H4 (cell line): ENCODE measurements around the gene NME1. TPM values are rescaled to one million over a fixed set of nuclear protein-coding genes. Genes with fewer than 3 reads are reported as not detected.

Experiments
- DNase-seq: peaks from one replicate; pipeline ENCODE4 v3.0.0-alpha.2; 2015; ENCODE audit warnings: low spot score
- total RNA-seq: library from RNA; depleted of rRNA; stranded (reverse); fragments of >200 nt; shearing (Covaris generic); gene quantifications from 2 replicates; pipeline ENCODE4 v1.2.3, GENCODE V29; 2014; rRNA removed

NME1 gene
- total RNA-seq, 1 experiment from 2014 or later = 574 TPM

DNA sequence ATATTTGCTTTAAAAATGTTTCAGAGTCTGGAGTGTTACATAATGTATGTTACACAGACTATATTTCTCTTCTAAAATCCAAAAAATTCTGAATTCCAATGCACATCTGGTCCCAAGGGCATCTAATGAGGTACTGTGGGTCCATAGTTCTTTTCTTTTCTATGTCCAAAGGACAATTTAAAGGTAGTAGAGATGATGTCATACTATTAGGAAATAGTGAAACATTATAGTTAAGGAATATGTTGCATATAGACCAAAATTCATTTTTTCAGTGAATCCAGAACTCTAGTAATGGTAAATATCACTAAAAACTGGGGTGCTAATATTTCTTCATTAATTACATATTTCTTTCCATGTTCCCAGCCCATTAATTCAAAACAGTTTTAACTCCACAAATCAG lies 35.8 kb downstream of the NME1 start:
- no peak for DNase-seq

DNA sequence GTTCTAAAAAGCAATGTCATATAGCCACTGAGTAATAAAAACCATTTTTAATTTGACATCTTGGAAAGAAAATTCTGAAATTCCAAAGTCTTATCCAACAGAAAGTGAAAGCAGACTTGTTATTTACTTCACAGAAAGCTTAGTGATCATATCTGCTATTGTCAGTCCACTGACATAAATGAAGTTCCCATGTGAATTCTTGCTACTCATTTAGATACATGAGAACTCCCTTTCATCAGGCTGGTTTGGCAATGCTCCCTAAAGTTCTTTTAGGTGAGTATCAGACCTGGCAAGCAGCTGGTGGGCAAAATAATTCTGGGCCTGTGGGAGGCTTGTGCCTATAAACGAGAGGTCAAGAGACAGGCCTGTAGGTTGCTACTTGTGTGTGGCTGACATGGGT lies 36.3 kb downstream of the NME1 start:
- DNase-seq = no peak

- no peak for DNase-seq
Observed at GRCh38 chr17:51191895-51192294, 38.5 kb downstream of the NME1 start.

DNA sequence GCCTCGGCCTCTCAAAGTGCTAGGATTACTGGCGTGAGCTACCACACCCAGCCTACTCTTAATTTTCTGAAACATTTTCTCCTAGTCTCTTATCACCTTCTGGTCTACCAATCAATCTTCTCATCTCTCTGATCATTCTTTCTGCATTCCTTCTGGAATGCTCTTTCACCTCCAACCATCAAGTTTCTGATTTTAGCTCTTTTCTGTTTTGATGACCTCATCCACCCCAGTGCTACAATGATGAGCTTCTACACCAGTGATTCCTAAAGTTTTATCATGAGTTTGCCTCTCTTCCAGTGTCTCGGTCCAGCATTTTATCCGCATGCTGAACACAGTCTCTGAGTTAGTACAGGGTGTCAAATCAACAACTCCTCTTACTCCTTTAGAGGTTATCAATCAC lies 44.4 kb downstream of the NME1 start:
- no peak for DNase-seq

- DNase-seq = no peak
Observed at GRCh38 chr17:51200295-51200694, 46.9 kb downstream of the NME1 start.

GRCh38 chr17:51200846-51201245 lies 47.5 kb downstream of the NME1 start:
- no peak for DNase-seq

DNA sequence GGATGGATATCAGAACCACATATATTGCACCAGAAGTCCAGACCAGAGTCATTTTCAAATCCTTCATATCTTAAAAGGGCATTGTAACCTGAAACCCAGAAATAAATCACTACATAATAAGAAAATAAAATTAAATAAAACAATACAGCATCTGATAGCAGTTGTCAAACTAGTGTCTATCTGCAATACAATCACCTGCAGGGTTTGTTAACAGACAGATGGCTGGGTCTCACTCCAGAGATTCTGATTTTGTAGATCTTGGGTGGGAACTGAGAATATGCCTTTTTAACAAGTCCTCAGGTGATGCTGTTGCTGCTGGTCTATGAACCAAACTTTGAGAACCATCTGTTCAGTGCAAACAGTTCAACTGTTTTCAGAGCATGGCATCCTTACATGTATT lies 50.5 kb downstream of the NME1 start:
- DNase-seq = no peak

Other genes with a start within 250 kb of the NME1 start
- gene SPAG9, start 32.7 kb upstream of the NME1 start, total RNA-seq = 35.1 and 39.8 TPM in 2 replicates
- 954 and 1,318 TPM in 2 replicates for gene NME2, start 12.9 kb downstream of the NME1 start, total RNA-seq
- gene MBTD1, start 106.5 kb downstream of the NME1 start, total RNA-seq = 2.9 and 5.1 TPM in 2 replicates
- 87.5 and 106 TPM in 2 replicates for gene UTP18, start 107.0 kb downstream of the NME1 start, total RNA-seq